ENCODE measurements around the gene FCAR.
A peak's percentile ranks its signal among the peaks of the same experiment; 100 is the strongest.
"Not testable (repeated sequence)": the region's sequence is repeated elsewhere in the genome, so short reads cannot be mapped to it uniquely, and the experiment has no call there.

FCAR gene

GRCh38 chr19:54938906-54939305 lies 64.9 kb downstream of the FCAR start:
- no peaks in the 10 kb centered on the region for H3K36me3 ChIP-seq (ENCODE audit: insufficient read depth)
- H3K9ac ChIP-seq = no peak overlapping the region
- H2AFZ ChIP-seq (ENCODE audit: low read depth) = no peak overlapping the region
- no peaks in the 10 kb centered on the region for H3K27me3 ChIP-seq (ENCODE audit: insufficient read depth, low read depth)
- no peaks in the 10 kb centered on the region for H4K20me1 ChIP-seq (ENCODE audit: insufficient read depth)
- H3K4me1 ChIP-seq (ENCODE audit: low read depth, poor library complexity, severe bottlenecking) = peaks cover 23% of the 10 kb centered on the region
- no peak for TF ChIP-seq CTCF (conservative IDR thresholded peaks at IDR 0.05; ENCODE audit: low read depth, low read length)
- H3K4me3 ChIP-seq (IDR thresholded peaks at IDR 0.05; ENCODE audit: insufficient read depth, low read depth, low read length) = no peak overlapping the region
- H3K27ac ChIP-seq = no peak overlapping the region; the same call in 1 of the 2 replicates
- H3K79me2 ChIP-seq (ENCODE audit: insufficient read depth, low read depth) = no peaks in the 10 kb centered on the region
- H3K4me2 ChIP-seq = peak overlapping the region; percentile 1; the same call in 1 of the 2 replicates

DNA sequence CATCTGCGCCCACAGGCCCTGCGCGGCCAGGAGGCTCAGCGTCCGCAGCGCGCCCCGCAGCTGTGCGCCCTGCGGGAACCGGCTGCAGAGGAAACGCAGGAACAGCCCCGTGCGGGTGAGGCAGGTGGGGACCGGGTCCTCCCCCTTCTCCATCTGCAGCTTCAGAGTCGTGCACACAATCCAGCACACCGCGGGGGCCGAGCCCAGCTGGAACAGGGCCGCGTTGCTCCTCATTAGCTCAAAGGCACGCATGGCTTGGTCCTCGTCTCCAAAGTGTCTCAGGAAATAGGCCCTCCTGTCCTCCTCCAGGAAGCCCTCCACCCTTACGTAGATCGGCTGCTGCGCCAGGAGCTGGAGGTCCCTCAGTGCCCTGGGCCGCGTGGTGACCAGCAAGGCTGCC lies 65.5 kb downstream of the FCAR start:
- not testable (repeated sequence) for H3K4me2 ChIP-seq; H2AFZ ChIP-seq (ENCODE audit: low read depth); H4K20me1 ChIP-seq (ENCODE audit: insufficient read depth)

More for the DNA sequence above, 65.5 kb downstream of the FCAR start:
- H3K9ac ChIP-seq; H3K27me3 ChIP-seq (ENCODE audit: insufficient read depth, low read depth); H3K79me2 ChIP-seq (ENCODE audit: insufficient read depth, low read depth); H3K4me3 ChIP-seq (IDR thresholded peaks at IDR 0.05; ENCODE audit: insufficient read depth, low read depth, low read length); H3K27ac ChIP-seq; H3K36me3 ChIP-seq (ENCODE audit: insufficient read depth): not testable (repeated sequence)
- H3K4me1 ChIP-seq (ENCODE audit: low read depth, poor library complexity, severe bottlenecking) = peaks cover 23% of the 10 kb centered on the region

All from KMS-11 (cell line).